Occipital lobe (tissue), 2 donors: ENCODE measurements around the gene CBLN1. TPM values are rescaled to one million over a fixed set of nuclear protein-coding genes. Genes with fewer than 3 reads are reported as not detected.
"Not testable (repeated sequence)": the region's sequence is repeated elsewhere in the genome, so short reads cannot be mapped to it uniquely, and the experiment has no call there.

Experiments used
- DNase-seq: peaks from one replicate; lab custom pipeline; 2025; lab: John Stamatoyannopoulos, UW
- total RNA-seq: library from RNA; depleted of rRNA; stranded (reverse); fragments of >200 nt; gene quantifications from one replicate; pipeline ENCODE4 v1.2.3, GENCODE V29; 2014

CBLN1 gene
- total RNA-seq, 1 donor from 2014 or later, result 1.7 TPM

DNA sequence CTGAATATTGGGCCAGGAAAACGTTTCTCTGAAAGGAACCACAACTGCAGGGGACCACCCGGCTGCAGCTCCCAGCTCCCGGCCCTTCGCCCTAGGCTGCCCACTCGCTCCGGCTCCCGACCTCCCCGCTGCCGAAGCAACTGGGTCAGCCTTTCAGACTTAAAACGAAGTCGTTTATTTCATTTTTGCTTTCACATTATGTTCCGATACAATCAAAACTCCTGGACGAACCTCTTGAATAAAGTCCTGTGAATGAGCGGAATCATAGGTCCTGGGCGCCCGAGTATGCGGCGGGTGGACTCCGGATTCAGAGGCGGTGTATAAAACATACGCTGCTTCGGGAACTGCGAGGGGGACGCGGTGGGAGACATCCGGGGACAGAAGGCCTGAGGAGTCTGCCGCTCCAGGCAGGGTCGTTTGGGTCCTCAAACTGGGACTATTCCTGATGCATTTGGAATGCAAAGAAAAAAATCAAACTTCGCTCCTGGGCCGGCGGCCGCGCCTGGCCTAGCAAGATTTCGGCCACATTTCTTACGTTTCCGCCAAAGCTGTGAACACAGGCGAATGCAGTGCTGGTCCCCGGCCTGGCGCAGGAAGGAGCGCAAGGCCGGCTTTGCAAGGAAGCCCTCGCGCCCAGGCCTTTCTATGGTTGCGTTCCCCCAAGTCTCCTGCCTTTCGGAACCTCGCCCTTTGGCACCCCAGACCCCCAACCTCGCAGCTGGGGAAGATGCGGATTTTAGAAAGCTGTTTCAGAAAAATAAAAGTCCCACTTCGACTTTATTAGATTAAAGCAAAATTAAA lies 3.7 kb downstream of the CBLN1 start:
- DNase-seq, result no peak

DNA sequence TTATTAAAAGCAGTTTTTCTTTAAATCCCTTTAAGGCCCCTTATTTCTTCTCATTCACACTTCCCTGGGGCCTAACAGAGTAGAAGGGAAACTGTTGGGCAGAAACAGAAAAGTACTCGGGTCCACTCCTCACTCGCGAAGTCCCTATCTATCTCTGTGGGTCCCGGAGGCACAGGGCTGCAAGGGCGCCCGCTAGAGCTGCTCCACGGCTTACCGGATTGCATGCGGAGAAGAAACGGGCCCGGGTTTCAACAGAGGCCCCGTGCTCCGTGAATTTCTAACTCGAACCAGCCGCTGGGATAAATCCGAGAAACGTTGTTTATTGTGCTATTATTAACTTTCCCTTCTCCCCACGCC lies 4.3 kb downstream of the CBLN1 start:
- no peak for DNase-seq

DNA sequence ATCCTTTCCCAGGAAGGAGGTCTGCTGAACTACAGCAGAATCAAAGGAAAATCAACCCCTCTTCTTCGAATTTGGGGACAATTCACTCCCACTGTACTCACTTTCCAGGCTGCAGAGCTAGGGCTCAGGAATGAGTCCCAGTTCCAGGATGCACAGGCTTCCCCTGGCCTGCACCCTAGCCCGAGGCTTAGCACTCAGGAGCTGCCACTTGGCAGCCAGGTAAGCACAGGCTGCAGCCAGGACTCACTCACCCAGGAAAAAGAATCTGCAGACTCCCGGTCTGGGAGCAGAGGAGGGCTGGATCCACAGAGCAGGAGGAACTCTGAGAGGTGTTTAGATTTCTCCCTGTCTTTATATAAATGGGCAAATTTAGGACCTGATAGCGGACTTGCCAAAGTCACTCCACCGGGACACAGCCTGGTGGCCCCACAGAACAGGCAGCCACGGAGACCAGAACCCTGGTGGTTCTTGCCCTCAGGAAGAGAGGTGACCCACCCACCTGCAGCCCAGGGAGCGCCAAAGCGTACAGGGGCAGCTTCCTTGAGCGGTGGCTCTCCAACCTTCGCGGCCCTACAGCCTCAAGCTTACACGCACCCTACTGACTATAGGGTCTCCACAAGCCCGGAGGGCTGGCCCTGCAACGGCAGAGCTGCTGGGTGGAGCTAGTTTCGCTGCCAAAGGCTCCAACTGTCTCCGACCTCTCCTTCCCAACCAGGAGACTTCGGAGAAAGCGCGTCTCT lies 4.8 kb downstream of the CBLN1 start:
- DNase-seq, result no peak

DNA sequence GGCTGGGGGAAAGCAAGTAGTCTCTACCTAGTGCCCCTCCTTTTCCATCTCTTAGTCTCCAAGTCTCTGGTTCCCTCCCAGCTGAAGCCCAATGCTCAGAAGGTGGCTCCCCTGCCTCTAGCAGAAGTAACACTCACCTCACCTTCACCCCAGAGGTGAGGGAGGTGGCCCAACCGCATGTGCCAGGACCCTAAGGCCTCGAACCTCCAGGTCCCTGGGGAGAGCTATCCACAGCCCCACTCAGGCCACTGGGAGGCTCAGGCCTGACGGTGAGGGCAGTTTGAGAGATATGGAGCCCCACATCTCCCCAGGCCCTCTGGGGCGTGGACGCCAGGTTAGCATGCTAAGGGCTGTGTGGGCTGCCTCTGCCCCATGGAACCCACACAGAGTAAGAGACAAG lies 5.8 kb downstream of the CBLN1 start:
- DNase-seq, result no peak

DNA sequence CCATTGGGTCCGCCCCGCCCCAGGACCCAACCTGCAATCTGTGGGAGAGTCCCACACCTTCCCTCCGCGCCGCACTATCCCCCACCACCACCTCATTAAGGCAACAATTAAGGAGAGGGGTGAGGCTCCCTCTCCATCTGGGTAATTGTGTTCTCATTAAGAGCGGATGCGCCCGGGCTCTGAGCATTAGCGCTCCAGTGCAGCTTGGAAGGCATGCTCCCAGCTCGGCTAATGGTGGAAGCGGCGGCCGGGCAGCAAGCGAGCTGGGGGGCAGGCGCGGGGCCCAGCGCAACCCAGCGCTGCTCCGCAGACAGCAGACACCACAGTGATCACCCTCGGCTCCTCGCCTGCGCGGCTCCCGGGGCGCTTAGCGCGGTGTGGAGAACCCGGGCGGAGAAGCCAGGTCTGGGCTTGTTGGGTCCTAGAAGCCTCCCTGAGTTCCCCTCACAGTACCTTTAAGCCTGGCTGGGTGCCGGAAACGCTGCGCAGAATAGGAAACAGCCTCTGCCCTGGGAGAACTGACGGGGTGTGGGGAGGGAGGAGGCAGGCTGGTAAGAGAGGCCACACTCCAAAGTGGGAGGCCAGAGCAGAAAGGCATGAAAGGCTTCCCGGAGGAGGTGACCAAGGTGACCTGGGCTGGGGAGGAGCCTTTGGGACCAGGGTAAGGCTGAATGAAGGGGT lies 6.4 kb downstream of the CBLN1 start:
- no peak for DNase-seq

DNA sequence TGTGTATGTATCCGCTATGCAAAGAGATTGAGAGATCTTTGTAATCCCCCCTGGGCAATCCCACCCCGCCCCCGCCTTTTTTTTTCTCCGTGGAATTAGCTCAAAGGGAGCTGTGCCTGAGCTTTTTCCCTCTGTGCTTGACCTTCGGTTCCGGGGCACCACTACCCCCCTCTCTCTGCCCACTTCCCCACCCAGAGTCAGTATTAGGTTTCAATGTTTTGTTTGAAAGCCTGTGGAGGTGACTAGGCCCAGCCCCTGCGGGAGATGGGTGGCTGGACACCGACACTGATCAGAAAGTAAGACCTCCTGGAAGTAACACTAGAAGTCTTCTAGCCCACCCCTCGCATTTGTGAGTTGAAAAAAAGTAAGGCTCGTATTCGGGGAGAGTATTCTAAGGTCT lies 7.0 kb downstream of the CBLN1 start:
- no peak for DNase-seq

DNA sequence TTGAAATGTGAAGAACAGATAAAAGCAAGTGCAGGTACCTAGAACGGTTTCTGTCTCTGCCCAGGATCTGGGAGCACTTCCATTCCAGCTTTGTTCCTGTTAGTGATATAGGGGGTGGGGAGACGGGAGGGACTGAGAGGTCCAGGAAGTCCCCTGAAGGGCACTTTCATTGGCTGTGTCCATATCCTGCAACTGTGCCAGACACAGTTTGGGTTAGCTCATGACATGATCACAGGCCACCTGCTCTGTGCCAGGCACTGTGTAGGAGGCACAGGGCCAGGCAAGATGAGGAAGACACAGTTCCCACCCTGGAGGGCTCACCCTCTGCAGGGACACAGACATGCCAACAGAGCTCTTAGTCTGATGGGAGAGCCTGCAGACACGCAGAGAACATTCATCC lies 7.9 kb downstream of the CBLN1 start:
- DNase-seq, result no peak

DNA sequence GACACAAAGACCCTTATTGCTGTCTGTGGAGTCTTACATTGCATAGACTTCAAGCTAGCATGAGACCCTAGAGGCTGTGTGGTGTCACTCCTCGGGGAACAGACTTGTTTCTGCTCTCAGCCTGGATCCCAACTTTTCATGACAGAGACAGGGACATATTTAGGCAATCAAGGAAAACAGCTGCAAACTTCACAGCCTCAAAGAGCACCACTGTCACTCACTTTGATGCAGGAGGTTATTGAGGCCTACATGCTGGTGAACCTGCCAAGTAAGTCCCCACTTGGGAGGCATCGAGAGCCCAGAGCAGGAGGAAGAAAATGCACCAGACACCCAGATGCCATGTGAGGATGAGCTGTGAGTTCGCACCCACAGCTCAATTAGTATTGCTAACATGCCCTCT lies 10.3 kb downstream of the CBLN1 start:
- no peak for DNase-seq

DNA sequence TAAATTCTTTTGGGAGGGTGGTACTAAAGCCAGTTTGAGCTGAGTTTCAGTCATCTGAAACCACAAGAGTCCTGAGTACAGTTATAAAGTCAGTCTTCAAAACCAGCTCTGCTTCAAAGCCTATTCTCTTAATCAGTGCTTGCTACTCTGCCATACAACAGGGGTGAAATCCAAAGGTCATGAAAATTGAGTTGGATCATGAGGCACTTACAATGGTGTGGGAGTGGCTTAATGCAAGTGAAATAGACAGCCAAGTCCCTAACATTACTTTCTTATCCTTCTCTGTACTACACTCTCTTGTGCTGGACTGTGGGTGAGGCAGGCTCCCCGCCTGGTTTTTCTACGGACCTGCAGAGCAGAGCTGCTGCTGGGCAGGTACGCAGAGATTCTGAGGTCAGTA lies 12.4 kb downstream of the CBLN1 start:
- no peak for DNase-seq

DNA sequence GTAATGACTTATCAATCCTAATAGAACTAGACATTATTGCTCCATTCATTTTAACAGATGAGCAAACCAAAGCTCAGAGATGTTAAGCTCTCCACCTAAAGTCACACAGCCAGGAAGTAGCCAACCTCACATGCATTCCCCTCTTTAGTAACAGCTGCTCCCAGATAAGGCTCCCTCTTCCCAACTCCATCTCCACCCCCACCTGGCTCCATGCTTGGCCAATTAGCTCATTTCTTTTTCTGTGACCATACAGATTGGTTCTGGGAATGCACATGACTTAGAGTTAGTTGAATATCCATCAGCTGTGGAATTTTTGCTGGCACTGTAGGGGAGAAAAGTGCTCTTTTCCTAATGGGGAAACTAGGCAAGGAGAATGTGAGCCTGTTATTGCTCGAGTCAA lies 13.0 kb downstream of the CBLN1 start:
- no peak for DNase-seq

DNA sequence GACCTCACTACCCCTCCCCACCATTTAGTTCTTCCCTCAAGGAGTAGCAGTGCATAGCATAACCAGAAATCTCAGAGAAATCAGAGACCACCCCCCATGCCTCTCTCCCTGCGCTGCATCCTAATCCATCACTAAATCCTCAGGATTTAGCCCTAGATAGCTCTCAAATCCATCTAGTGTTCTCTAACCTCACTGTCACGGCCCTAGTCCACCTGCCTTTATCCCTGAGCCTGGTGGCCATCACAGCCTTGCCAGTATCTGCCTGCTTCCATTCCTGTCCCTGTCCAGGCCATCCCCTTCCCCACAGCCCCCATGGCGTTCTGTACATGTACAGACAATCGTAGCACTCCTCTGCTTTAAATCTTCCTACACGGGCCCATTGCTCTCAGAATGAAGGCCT lies 19.1 kb downstream of the CBLN1 start:
- DNase-seq, result no peak

DNA sequence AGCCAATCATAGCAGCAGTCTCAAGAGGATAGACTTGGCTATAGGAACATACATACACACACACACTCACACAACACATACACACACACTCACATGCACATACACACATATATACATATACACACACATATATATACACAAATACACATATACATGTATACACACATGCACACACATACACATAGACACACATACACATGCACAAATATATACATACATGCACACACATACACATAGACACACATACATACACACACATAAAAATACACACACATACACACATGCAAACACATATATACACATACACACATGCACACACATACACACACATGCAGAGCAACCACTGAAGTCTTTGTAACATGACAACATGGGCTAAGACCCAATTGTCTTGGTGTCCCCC lies 19.7 kb downstream of the CBLN1 start:
- no peak for DNase-seq

DNA sequence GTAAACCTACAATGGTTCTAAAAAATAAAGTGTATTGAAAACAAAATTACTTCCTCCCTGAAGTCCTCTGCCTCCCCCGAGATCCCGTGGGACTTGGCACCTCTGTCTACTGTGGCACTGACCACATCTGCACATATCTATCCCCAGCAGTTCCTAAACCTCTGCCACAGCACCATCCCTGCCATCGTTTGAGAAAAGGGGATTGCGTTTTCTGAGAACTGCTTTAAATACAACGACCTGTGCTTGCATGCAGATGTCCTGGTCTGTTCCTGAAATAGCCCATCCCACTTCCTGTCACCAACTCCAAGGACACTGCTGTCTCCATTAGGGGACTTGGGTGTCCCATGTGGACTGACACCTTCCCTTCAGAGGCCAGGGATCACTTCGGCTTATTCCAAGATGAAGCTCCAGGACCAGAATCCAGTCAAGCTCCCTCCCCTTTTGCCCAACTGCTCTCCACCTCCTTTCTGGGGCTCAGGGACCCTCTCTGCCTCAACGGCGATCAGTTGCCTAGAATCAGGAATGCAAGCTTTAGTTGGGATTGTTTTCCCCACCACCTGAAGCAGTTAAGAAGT lies 20.6 kb downstream of the CBLN1 start:
- DNase-seq, result no peak

DNA sequence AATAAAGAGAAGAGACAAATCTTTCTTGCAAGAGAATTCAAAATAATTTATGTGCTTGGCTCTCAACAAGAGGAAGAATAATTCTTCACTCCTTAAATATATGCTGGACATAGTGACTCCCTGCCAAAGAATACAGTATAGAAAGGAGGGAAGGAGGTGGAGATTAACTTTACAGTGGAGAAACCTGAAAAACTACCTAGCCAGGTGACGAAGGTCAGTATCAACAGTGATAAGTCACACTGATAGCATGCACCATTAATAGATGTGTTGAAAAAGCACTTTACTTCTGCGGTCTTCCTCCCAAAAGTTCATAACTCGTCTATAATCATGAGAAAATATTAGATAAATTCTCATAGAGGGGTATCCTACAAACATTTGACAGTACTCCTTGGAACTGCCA lies 21.4 kb downstream of the CBLN1 start:
- no peak for DNase-seq

DNA sequence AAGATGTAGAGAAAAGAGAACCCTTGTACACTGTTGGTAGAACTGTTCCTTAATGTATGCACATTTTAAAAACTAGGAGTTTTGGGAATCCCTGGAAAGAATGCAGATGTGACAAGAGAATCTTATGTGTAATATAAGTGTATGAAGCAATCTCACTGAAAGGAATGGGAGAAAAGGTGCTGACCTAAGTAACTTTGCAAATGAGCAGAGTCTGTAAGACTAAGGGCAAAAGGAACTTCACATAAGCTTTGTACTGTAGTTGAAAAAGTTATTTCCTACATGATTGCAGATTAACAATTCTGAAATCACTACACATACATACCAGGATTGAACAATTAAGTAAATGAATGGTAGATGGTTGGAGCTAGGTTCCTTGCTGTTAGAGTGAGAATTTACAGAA lies 22.3 kb downstream of the CBLN1 start:
- DNase-seq, result no peak

DNA sequence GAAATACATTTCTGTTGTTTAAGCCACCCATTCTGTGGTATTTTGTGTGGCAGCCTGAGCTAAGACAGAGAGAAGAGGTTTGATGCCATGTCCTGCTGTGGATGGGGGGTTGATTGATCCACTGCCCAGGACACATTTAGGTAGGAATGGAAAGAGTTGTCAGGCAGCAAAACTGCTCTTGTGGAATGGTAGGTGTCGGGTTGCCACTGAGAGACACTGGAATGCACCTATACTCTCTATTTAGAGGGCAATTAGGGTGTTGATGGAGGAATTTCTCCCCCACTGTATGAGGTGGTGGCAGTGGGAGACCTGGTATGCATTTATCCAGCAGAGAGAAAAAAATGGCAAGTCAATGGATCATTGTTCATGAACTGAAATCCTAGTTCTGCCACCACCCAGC lies 30.9 kb downstream of the CBLN1 start:
- DNase-seq, result no peak

DNA sequence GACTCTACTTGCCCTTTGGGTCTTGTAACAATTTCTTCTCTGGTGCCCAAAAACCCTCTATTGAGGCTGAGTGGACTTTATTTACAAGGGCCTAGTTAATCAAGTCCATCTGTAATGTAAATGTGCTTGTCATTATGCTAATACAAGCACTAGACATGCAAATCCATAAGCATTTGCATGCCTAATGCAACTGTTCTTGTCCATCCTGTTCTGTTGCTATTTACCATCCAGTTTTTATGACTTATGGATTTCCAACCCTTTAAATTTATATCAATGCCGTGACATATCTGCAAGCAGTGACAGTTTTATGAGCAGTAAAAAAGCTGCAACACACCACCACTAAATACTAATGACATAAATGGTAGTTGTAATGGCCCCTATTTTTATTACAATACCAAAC lies 33.4 kb downstream of the CBLN1 start:
- DNase-seq, result no peak

DNA sequence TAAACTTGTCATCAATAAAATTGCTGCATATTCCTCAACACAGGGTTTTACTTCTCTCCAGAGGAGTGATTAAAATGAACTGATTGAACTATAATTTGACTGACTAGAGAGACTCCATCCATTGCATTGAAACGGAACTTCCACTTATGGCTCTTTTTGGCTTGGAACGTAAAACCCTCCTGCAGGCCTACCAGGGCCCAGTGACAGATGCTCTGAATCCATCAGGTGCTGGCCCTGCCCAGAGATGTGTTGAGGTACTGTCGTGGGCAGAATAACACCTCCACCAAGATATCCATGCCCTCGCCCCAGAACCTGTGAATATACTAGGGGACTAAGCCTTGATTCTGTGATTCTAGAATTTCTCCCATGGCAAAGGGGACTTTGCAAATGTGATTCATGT lies 45.4 kb downstream of the CBLN1 start:
- no peak for DNase-seq

DNA sequence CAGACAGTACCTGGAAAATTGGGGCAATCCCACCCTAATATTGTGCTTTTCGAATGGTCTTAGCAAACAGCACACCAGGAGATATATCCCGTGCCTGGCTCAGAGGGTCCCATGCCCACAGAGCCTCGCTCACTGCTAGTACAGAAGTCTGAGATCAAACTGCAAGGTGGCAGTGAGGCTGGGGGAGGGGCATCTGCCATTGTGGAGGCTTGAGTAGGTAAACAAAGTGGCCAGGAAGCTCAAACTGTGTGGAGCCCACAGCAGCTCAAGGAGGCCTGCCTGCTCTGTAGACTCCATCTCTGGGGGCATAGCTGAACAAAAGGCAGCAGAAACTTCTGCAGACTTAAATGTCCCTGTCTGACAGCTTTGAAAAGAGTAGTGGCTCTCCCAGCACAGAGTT lies 53.3 kb downstream of the CBLN1 start:
- DNase-seq, result not testable (repeated sequence)
